K562 (cell line): ENCODE measurements around the gene TRAPPC12. TPM values are rescaled to one million over a fixed set of nuclear protein-coding genes. Genes with fewer than 3 reads are reported as not detected.

Source experiments
- ATAC-seq: fragments of 200-7000 bp; cut with Tn5 transposase; 3 replicates; pipeline ENCODE4 v1.9.1; 2020; ENCODE audit warnings: moderate library complexity
- BruUV-seq: library from RNA; stranded (reverse); fragments of 400-500 nt; replicated peaks from 2 replicates; lab custom pipeline; 2021; lab: Mats Ljungman, UMichigan
- CTCF ChIA-PET: fragments of 300-600 bp; formaldehyde crosslinking; extraction: SDS; loops from one replicate; lab custom pipeline; 2021; ENCODE audit warnings: low intra/inter-chr PET ratio; lab: Yijun Ruan, JAX
- POLR2A ChIA-PET: fragments of 300-600, 350-650 bp; sonication (Branson Sonifier 250); formaldehyde crosslinking; extraction: SDS; loops from one replicate; lab custom pipeline; 2021; ENCODE audit warnings: antibody characterized with exemption, inconsistent platforms; lab: Yijun Ruan, JAX
- DNase-seq, 4 experiments: peaks; one replicate each; pipeline versions ENCODE4 v3.0.0 to v3.0.0-alpha.2; 2011 to 2018; ENCODE audit warnings: low spot score in 3 of 4, mixed read lengths in 3 of 4; ENCODE audit errors: extremely low read depth in 1 of 4
- FAIRE-seq: peaks from 2 replicates; lab custom pipeline; 2011; peaks lifted over from hg19 to GRCh38; lab: Jason Lieb, UNC
- H2AFZ ChIP-seq: 2 replicates; pipeline ENCODE4 v1.6.0; 2011; ENCODE audit warnings: low read depth, low read length, control low read depth, inconsistent platforms
- H3K27ac ChIP-seq: fragments of 200-600 bp; 3 replicates; pipeline ENCODE4 v1.8.0; 2011; ENCODE audit warnings: low read depth, mild to moderate bottlenecking, control low read depth, inconsistent platforms, low read length, moderate library complexity, mixed read lengths; ENCODE audit errors: extremely low read depth
- H3K27me3 ChIP-seq, 2 experiments: fragments of 300-600 bp in 1 of 2; 2 replicates in 1 of 2; 3 replicates in 1 of 2; pipeline versions ENCODE4 v1.6.0 to v1.8.0; 2011; ENCODE audit warnings: inconsistent platforms in 2 of 2, low read length in 2 of 2, mild to moderate bottlenecking in 1 of 2, mixed read lengths in 1 of 2, moderate library complexity in 1 of 2; ENCODE audit not compliant: control insufficient read depth in 2 of 2, insufficient read depth in 2 of 2
- H3K36me3 ChIP-seq: fragments of 300-600 bp; 3 replicates; pipeline ENCODE4 v1.8.0; 2011; ENCODE audit warnings: mild to moderate bottlenecking, low read length, inconsistent platforms; ENCODE audit not compliant: control insufficient read depth, insufficient read depth
- H3K4me1 ChIP-seq, 2 experiments: fragments of 200-600 bp in 1 of 2; replicated peaks in 1 of 2; 2 replicates in 1 of 2; 3 replicates in 1 of 2; pipeline versions ENCODE4 v1.5.1 to v1.8.0; 2011; ENCODE audit warnings: inconsistent platforms in 2 of 2, low read length in 2 of 2, mild to moderate bottlenecking in 1 of 2, mixed read lengths in 1 of 2, moderate library complexity in 1 of 2; ENCODE audit not compliant: control insufficient read depth in 2 of 2, insufficient read depth in 2 of 2
- H3K4me2 ChIP-seq: 2 replicates; pipeline ENCODE4 v1.6.1; 2011; ENCODE audit warnings: low read length, control low read depth, inconsistent platforms, mixed read lengths; ENCODE audit not compliant: insufficient read depth
- H3K4me3 ChIP-seq: fragments of 200-600 bp; sonication (generic), shearing (Covaris generic); 2 replicates; pipeline ENCODE4 v1.5.1; 2016; ENCODE audit warnings: control low read depth, inconsistent platforms
- H3K79me2 ChIP-seq: fragments of 200-600 bp; 3 replicates; pipeline ENCODE4 v1.8.0; 2011; ENCODE audit warnings: low read length, inconsistent platforms; ENCODE audit not compliant: control insufficient read depth, insufficient read depth
- H3K9ac ChIP-seq, 2 experiments: 2 replicates each; pipeline versions ENCODE4 v1.6.0 to v1.6.1; 2011; ENCODE audit warnings: low read depth in 2 of 2, low read length in 2 of 2, control low read depth in 1 of 2, inconsistent platforms in 1 of 2, mild to moderate bottlenecking in 1 of 2, mixed read lengths in 1 of 2; ENCODE audit not compliant: insufficient read depth in 1 of 2
- H3K9me1 ChIP-seq: one replicate; pipeline ENCODE4 v1.6.0; 2011; ENCODE audit warnings: inconsistent platforms, mild to moderate bottlenecking, low read length, moderate library complexity; ENCODE audit not compliant: control insufficient read depth, insufficient read depth
- H3K9me3 ChIP-seq: replicated peaks from 2 replicates; pipeline ENCODE4 v1.5.1; 2011; ENCODE audit warnings: low read depth, low read length, inconsistent platforms; ENCODE audit not compliant: control insufficient read depth, insufficient read depth
- H4K20me1 ChIP-seq: replicated peaks from 2 replicates; pipeline ENCODE4 v1.6.1; 2011; ENCODE audit warnings: low read length, inconsistent platforms, mixed read lengths; ENCODE audit not compliant: control insufficient read depth, insufficient read depth
- BCL6 ChIP-seq: fragments of 250-450 bp; sonication (Bioruptor Pico); IDR thresholded peaks from 2 replicates; pipeline ENCODE4 v1.4.0; 2020
- CREM ChIP-seq: IDR thresholded peaks from 2 replicates; pipeline ENCODE4 v1.6.1; 2014; ENCODE audit warnings: antibody characterized with exemption, low read depth
- HIVEP1 ChIP-seq: fragments of 250-450 bp; sonication (Bioruptor Pico); IDR thresholded peaks from 2 replicates; pipeline ENCODE4 v1.4.0; 2020; ENCODE audit warnings: mild to moderate bottlenecking
- HNRNPLL ChIP-seq: fragments of 200-400 bp; formaldehyde crosslinking; IDR thresholded peaks from 2 replicates; pipeline ENCODE4 v1.6.1; 2017; ENCODE audit warnings: low read length, low read depth, mild to moderate bottlenecking; ENCODE audit not compliant: poor library complexity, severe bottlenecking
- HSF4 ChIP-seq: fragments of 250-450 bp; sonication (Bioruptor Pico); IDR thresholded peaks from 2 replicates; pipeline ENCODE4 v2.1.2; 2022; ENCODE audit warnings: mild to moderate bottlenecking, moderate library complexity, borderline replicate concordance
- PCBP1 ChIP-seq: fragments of 200-400 bp; formaldehyde crosslinking; IDR thresholded peaks from 2 replicates; pipeline ENCODE4 v1.6.1; 2018; ENCODE audit warnings: mild to moderate bottlenecking, low read depth, low read length; ENCODE audit not compliant: poor library complexity, severe bottlenecking
- POLR2AphosphoS2 ChIP-seq: IDR thresholded peaks from 2 replicates; pipeline ENCODE4 v1.6.1; 2012; ENCODE audit warnings: low read length, improper control_type of control experiment
- ZBTB8A ChIP-seq: fragments of 450-650 bp; IDR thresholded peaks from 2 replicates; pipeline ENCODE4 v1.6.1; 2018; ENCODE audit warnings: mild to moderate bottlenecking, moderate library complexity; ENCODE audit not compliant: partially characterized antibody
- ZNF347 ChIP-seq: fragments of 450-650 bp; formaldehyde crosslinking; IDR thresholded peaks from 2 replicates; pipeline ENCODE4 v1.4.0; 2020; ENCODE audit warnings: low read depth, mild to moderate bottlenecking, moderate library complexity
- ZNF431 ChIP-seq: sonication (generic); formaldehyde crosslinking; IDR thresholded peaks from 2 replicates; pipeline ENCODE4 v1.8.0; 2022; ENCODE audit warnings: mild to moderate bottlenecking, missing genetic modification reagents
- ZNF57 ChIP-seq: fragments of 450-650 bp; formaldehyde crosslinking; IDR thresholded peaks from 2 replicates; pipeline ENCODE4 v1.4.0; 2020; ENCODE audit warnings: mild to moderate bottlenecking, moderate library complexity
- WGBS: fragments of 100-300 bp; shearing (Covaris generic); methylation state at CpG from one replicate; pipeline ENCODE4 v1.1.6; 2016; ENCODE audit warnings: low coverage, mixed read lengths; ENCODE audit not compliant: insufficient coverage; ENCODE audit errors: missing lambda C conversion rate; 5-methylcytosine and 5-hydroxymethylcytosine counted together
- in situ Hi-C: fragments of 300-500 bp; cut with MboI; formaldehyde crosslinking; loops from 4 replicates; pipeline ENCODE4 v1.15.0; 2018; ENCODE audit warnings: inconsistent platforms, mixed read lengths
- intact Hi-C: fragments of 100-400 bp; cut with micrococcal nuclease; formaldehyde crosslinking; loops from 2 replicates; pipeline ENCODE4 v1.14.2; 2022
- polyA plus RNA-seq, 8 experiments: library from polyadenylated mRNA; depleted of rRNA in 4 of 8; stranded (reverse) in 5 of 8; unstranded in 3 of 8; fragments of >200 nt; fragmentation: Nextera tagmentation in 2 of 8; fragmentation: Illumina TruSeq in 1 of 8; extraction: Ambion mirVana in 2 of 8; extraction: Trizol in 1 of 8; gene quantifications; 2 replicates each; pipeline versions ENCODE4 v1.2.1 to v1.2.3, GENCODE V29; 2011 to 2014; ENCODE audit warnings: inconsistent platforms in 1 of 8, missing spikeins in 1 of 8
- total RNA-seq, 7 experiments: library from RNA; depleted of rRNA in 6 of 7; stranded (reverse); fragments of >200 nt in 6 of 7; fragmentation: Illumina TruSeq in 2 of 7; extraction: Trizol in 2 of 7; gene quantifications; 2 replicates each; pipeline versions ENCODE4 v1.2.1 to v1.2.3, GENCODE V29; 2011 to 2021; ENCODE audit warnings: low replicate concordance in 1 of 7
- TF ChIP-seq, protein P1 (sequence below): fragments of 450-650 bp; IDR thresholded peaks from 2 replicates; pipeline ENCODE4 v1.6.1; 2018; ENCODE audit warnings: mild to moderate bottlenecking, low read depth; ENCODE audit not compliant: partially characterized antibody

Gene TRAPPC12
- total and polyA plus RNA-seq, 9 of the 15 experiments (the other 6 are each of a cell fraction or from before 2014, with no cell fraction given), result 8.0 to 75.2 (median 39.1) TPM

DNA sequence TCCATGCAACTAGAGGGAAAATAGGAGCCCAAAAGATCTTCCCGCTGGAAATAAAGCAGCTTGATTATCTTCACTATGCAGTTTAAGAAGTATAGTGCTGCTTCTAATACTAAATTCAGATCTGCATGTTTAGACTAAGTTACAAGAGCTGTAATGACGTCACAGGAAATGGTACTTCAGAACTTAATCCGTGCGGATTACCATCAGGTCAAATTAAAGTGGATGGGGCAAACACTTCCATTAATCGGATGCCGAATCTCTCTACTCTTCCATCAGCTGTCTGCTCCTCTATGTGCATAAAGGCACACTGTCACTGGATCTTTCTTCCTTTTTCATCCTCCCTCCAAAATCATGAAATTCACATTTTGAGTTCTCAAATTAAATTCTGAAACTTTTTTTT is 52.6 kb downstream of the TRAPPC12 start:
- CTCF ChIA-PET, result no interaction called here
- no peaks in the 10 kb centered on the region for H3K9me1 ChIP-seq

DNA sequence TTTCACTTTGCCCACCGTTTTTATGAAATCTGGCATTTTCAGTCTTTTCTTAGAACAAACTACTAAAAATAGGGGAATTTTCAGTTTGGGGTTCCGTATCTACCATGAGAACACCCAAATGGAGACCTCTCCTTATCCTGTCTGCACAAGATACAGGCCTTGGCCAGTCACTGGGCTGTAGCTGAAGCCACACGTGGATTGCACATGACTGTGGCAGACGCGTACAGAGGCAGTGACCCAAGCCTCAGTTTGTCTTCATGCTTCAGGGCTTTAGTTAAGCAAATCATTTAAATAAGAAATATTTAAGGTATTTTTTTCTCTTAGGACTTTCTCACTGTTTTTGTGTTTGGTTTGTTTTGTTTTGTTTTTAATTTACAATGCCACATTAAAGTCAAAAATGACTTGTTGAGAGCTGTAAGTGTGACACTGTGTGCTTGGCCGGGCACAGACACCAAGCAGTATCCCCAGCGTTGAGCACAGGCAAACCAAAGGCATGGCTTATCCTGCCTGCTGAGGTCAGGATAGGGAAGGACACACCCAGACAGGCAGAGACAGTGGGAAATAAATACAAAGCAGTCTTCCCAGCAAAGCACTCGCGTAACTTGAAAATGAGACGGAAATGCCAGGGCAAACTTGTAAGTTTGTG is 53.3 kb downstream of the TRAPPC12 start:
- in situ Hi-C loops, result no loop called here

More for the DNA sequence above, 52.6 kb downstream of the TRAPPC12 start:
- Histone ChIP-seq H3K9me3 (no peaks in the 10 kb centered on the region), H4K20me1 (no peaks in the 10 kb centered on the region), H3K9ac (no peak overlapping the region), H3K4me2 (no peak overlapping the region), H3K79me2 (no peaks in the 10 kb centered on the region), H3K36me3 (peaks cover 60% of the 10 kb centered on the region; the same call in 2 of the 3 replicates), H3K4me1 (peaks cover 4 to 6% of the 10 kb centered on the region in 2 experiments; a peak in 3 of 5 replicates), H3K27me3 (no peaks in the 10 kb centered on the region), H3K27ac (no peak overlapping the region), H2AFZ (no peak overlapping the region), H3K4me3 (no peak overlapping the region)
- BruUV-seq, result no TSS peak
- intact Hi-C loops (no loop called here), in situ Hi-C loops (no loop called here)
- no peak for TF ChIP-seq HSF4 (CRISPR knock-in tag)
- no peak for TF ChIP-seq ZNF57 (CRISPR knock-in tag)
- no peak for TF ChIP-seq POLR2AphosphoS2
- POLR2A ChIA-PET, result no interaction called here
- DNase-seq (no peak), FAIRE-seq (no peak), ATAC-seq (no peak)
- WGBS, result 93% methylated on average over 6 of the region's 6 CpGs

More for the DNA sequence above, 53.3 kb downstream of the TRAPPC12 start:
- Histone ChIP-seq H3K36me3 (peaks cover 54% of the 10 kb centered on the region; the same call in 2 of the 3 replicates), H3K27ac (no peak overlapping the region), H3K4me1 (peaks cover 4 to 6% of the 10 kb centered on the region in 2 experiments; a peak in 3 of 5 replicates), H3K9me3 (no peaks in the 10 kb centered on the region), H4K20me1 (no peaks in the 10 kb centered on the region), H3K4me2 (no peak overlapping the region), H3K79me2 (no peaks in the 10 kb centered on the region), H3K27me3 (no peaks in the 10 kb centered on the region), H3K9me1 (no peaks in the 10 kb centered on the region), H3K9ac (no peak overlapping the region), H2AFZ (no peak overlapping the region), H3K4me3 (no peak overlapping the region)
- ATAC-seq (no peak), DNase-seq (no peak), FAIRE-seq (no peak)
- intact Hi-C loops, result no loop called here
- 89% methylated on average over 10 of the region's 10 CpGs for WGBS
- POLR2A ChIA-PET, result interaction anchor here (1.7 kb wide), 1 partner anchor 12 kb away, joined by 4 read pairs; no protein-coding TSS in a partner anchor
- BruUV-seq, result no TSS peak
- CTCF ChIA-PET, result no interaction called here
- TF ChIP-seq BCL6 (CRISPR knock-in tag) (no peak), ZNF347 (CRISPR knock-in tag) (no peak), CREM (no peak), ZBTB8A (no peak), HNRNPLL (no peak), PCBP1 (no peak), ZNF431 (no peak), HIVEP1 (CRISPR knock-in tag) (no peak)
- TF ChIP-seq, protein P1, sequence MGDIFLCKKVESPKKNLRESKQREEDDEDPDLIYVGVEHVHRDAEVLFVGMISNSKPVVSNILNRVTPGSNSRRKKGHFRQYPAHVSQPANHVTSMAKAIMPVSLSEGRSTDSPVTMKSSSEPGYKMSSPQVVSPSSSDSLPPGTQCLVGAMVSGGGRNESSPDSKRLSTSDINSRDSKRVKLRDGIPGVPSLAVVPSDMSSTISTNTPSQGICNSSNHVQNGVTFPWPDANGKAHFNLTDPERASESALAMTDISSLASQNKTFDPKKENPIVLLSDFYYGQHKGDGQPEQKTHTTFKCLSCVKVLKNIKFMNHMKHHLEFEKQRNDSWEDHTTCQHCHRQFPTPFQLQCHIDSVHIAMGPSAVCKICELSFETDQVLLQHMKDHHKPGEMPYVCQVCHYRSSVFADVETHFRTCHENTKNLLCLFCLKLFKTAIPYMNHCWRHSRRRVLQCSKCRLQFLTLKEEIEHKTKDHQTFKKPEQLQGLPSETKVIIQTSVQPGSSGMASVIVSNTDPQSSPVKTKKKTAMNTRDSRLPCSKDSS, result no peak
